Kidney tubule cell (primary cell): ENCODE results near the gene MT1X.

Experiments
- DNase-seq: peaks from one replicate; pipeline ENCODE4 v3.0.0-alpha.2; 2018; ENCODE audit warnings: low spot score

Gene MT1X

GRCh38 chr16:56679078-56679730, 3.1 kb upstream of the MT1X start:
- no peak for DNase-seq

GRCh38 chr16:56679818-56680217, 2.5 kb upstream of the MT1X start:
- peak; percentile 89 for DNase-seq

- no peak for DNase-seq
These were observed 580 bp downstream of the MT1X start for GRCh38 chr16:56682703-56683397.

GRCh38 chr16:56683424-56684172, 1.3 kb downstream of the MT1X start:
- no peak for DNase-seq

GRCh38 chr16:56684256-56684925, 2.1 kb downstream of the MT1X start:
- no peak for DNase-seq

- no peak for DNase-seq
These were observed 2.8 kb downstream of the MT1X start for GRCh38 chr16:56684926-56685590.

GRCh38 chr16:56686758-56687157, 4.5 kb downstream of the MT1X start:
- no peak for DNase-seq

- DNase-seq, result no peak
These were observed 6.5 kb downstream of the MT1X start for GRCh38 chr16:56688762-56689161.

- peak; percentile 22 for DNase-seq
These were observed 6.9 kb downstream of the MT1X start for GRCh38 chr16:56689171-56689570.

- DNase-seq, result no peak
These were observed 8.3 kb downstream of the MT1X start for GRCh38 chr16:56690420-56691122.

GRCh38 chr16:56691885-56692284, 9.6 kb downstream of the MT1X start:
- DNase-seq, result peak; percentile 96

GRCh38 chr16:56695246-56695645, 13.0 kb downstream of the MT1X start:
- DNase-seq, result no peak

- no peak for DNase-seq
These were observed 15.3 kb downstream of the MT1X start for GRCh38 chr16:56697456-56698155.

- no peak for DNase-seq
These were observed 17.9 kb downstream of the MT1X start for GRCh38 chr16:56700195-56700594.

GRCh38 chr16:56700631-56701030, 18.4 kb downstream of the MT1X start:
- no peak for DNase-seq

- DNase-seq, result no peak
These were observed 19.3 kb downstream of the MT1X start for GRCh38 chr16:56701534-56701933.

- DNase-seq, result no peak
These were observed 20.6 kb downstream of the MT1X start for GRCh38 chr16:56702836-56703235.

- DNase-seq, result no peak
These were observed 26.5 kb downstream of the MT1X start for GRCh38 chr16:56708525-56709442.

- DNase-seq, result no peak
These were observed 27.3 kb downstream of the MT1X start for GRCh38 chr16:56709443-56710040.
